Activated T-cell treated with anti-CD3 and anti-CD28 coated beads for 48 hours (primary cell): Measurements from ENCODE around the gene NUBPL.

ENCODE experiments used
- DNase-seq: peaks from one replicate; pipeline ENCODE4 v3.0.0-alpha.2; 2020; ENCODE audit warnings: low read depth

Gene NUBPL

DNA sequence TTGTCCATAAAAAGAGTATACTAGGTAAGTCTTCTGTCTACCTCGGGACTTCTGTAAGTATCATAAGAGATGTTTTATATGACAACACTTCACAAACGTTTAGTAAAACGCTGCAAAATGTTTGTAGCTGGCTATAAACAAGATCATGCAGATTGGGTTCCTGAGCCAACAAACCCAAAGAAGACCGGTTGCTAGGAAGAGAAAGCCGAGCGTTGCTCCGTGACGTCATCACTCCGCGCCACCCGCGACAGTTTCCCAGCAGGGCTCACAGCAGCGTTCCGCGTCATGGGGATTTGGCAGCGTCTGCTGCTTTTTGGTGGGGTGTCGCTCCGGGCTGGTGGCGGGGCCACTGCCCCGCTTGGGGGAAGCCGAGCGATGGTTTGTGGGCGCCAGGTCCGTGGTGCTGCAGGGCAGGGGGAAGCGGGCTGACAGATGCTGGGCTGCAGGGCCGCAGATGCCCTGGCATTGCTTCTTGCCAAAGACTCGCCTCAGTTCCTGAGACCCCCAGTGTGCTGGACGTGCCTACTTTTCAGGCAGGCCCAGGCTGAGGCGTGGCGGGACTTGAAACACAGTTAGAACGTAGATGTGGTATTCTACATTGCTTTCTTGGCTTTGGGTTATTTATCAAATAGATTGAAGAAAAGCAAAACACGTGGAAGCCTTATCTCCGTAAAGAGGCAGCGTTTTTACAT is at the start of gene NUBPL:
TSS of gene NUBPL (plus strand) at position 250 of the 692 bp plus-strand sequence. CDS start at position 286, 36 bp downstream.
- peak; percentile 94 for DNase-seq

- no peak for DNase-seq
Observed at GRCh38 chr14:31527087-31527486, 34.1 kb upstream of the NUBPL start.

- DNase-seq = no peak
Observed at GRCh38 chr14:31527546-31527945, 33.7 kb upstream of the NUBPL start.

GRCh38 chr14:31529053-31529452 is 32.2 kb upstream of the NUBPL start:
- no peak for DNase-seq

DNA sequence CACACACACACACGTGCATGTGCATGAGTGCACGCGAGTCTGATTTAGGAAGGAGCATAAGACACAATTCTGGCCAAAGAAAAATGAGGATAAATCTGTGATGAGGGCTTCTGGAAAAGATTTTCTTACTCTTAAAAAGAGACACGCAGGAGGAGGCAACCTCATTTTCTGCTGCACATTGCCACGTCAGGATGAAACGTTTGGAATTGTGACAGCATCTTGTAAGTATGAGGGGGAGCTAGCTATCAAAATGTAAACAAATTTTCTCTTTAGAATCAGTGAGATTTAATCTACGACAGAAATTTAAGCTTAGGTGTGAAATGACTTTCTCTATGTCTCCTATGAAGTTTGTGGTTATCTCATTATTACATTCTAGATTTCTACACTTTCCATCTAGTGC is 31.1 kb upstream of the NUBPL start:
- DNase-seq = no peak

- no peak for DNase-seq
Observed at GRCh38 chr14:31536201-31536960, 24.8 kb upstream of the NUBPL start.

DNA sequence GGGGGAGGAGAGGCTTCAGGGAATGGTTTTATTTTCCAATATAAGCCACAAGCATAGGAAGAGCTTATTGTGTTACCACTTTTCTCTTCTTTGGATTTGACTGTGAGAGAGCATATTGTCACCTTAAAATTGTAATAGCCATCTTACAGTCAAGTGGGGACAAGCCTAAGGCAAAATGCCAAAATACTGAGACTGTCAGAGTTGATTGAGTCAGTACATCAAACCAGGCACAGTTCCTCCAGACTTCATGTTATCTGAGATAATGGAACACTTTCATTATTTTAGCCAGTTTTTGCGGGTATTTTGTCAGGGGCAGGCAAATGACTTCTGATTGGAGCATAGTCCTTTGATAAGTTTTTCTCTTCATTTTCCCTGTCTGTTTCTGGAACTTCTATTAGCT is 19.5 kb upstream of the NUBPL start:
- DNase-seq = no peak

DNA sequence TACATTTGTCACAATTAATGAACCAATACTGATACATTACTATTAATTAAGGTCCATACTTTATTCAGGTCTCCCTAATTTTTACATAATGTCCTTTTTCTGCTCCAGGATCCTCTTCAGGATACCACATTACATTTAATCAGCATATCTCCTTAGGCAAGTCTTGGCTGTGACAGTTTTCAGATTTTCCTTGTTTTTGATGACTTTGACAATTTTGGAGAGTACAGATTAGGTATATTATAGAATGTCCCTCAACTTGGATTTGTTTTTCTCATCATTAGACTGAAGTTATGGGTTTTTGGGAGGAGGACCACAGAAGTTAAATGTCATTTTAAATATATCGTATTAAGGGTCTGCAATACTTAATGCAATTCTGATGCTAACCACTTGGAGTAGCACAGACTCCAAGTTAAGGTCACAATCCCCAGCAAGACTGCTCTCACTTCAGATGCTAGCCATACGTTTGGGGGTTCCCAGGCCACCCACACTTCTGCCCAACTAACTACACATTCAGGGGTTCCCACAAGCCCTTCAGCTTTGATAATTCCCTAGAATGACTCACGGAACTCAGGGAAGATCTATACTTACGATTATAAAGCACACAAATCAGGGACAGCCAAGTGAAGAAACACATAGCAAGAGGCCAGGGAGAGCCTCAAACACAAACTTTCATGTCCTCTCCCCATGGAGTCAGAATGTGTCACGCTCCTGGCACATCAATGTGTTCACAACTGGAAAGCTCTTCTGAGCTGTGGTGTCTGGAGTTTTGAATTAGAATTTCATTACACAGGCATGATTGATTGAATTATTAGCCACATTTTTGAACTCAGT is 17.0 kb upstream of the NUBPL start:
- no peak for DNase-seq

GRCh38 chr14:31544816-31545215 is 16.4 kb upstream of the NUBPL start:
- DNase-seq = no peak

GRCh38 chr14:31545328-31545727 is 15.9 kb upstream of the NUBPL start:
- no peak for DNase-seq

DNA sequence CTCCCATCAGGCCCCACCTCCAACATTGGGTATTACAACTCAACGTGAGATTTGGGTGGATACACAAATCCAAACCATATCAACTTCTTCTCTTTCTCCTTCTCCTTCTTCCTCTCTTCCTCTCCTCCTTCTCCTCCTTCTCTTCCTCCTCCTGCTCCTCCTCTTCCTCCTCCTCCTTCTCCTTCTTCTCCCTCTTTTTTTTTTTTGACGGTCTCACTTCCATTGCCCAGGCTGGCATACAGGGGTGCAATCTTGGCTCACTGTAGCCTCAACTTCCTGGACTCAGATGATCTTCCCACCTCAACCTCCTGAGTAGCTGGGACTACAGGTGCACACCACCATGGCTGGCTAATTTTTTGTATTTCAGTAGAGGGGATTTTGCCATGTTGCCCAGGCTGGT is 11.4 kb upstream of the NUBPL start:
- no peak for DNase-seq

DNA sequence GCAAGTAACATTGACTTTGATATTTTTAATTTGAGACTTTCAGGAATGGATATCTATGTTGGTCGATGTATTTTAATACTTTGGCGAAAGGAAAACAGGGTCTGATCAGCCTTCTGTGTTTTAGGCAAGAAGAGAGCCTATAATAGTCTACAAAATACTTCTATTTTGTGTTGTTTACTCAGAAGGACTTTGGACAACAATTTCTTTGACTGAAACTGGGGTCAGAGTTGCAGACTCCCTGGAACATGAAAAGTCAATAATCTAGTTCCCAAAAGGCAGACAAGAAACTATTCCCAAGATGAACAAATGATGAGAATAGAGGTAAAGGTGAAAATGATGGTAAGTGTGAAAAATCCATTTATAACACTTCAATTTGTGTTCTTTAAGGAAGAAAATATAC is 10.6 kb upstream of the NUBPL start:
- no peak for DNase-seq

DNA sequence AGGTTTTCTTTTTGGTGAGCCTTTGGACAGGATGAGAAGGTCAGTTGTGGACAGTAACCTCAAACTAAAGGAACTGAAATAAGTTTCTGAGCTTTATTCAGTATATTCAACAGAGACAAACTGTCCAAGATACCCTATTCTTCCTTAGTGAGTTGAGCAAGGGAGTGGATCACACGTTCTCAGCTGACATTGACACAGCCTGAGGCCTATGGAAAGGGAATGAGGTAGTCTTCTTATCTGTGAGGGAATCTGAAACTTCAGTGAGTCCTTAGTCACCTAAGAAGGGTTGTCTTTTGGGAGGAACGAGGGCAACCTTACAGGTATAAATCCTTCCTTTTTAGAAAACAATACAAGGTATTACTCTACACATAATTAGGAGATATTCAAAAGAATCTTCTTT is 5.0 kb upstream of the NUBPL start:
- DNase-seq = no peak

GRCh38 chr14:31559939-31560338 is 1.3 kb upstream of the NUBPL start:
- no peak for DNase-seq

GRCh38 chr14:31560759-31561154 is 447 bp upstream of the NUBPL start:
- DNase-seq = no peak

DNA sequence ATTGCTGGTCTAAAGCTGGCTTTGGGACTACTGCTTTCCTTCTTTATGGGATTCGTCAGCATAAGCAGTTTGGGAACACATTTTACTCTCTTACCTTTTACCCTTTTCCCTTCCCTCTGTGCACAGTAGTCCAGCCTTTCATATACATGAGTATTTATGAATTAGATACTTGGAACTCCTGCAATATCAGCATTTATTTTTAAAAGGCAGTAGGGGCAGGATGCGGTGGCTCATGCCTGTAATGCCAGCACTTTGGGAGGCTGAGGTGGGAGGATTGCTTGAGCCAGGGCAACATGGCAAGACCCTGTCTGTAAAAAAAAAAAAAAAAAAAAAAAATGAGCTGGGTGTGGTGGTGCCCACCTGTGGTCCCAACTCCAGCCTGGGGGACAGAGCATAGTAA is 3.0 kb downstream of the NUBPL start:
- DNase-seq = no peak

GRCh38 chr14:31566456-31566855 is 5.3 kb downstream of the NUBPL start:
- DNase-seq = no peak

- DNase-seq = no peak
Observed at GRCh38 chr14:31567655-31568054, 6.5 kb downstream of the NUBPL start.

DNA sequence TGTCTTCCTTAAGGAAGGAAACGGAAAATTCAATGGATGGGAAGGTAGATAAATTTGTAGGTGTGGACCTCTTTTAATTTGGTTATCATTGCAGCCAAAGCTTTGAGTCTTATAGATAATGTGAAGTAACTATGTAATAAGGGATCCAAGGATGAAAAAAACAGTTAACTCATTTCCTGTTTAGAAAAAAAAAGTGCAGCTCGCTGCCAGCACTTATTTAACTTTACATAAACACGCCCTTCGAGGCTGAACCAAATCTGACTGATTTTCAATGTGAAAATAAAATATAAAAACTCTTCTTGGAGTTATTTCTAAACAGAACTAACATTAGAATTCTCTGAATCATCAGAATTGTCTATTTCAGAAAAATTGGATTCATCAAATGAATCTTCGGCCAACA is 7.0 kb downstream of the NUBPL start:
- DNase-seq = no peak

DNA sequence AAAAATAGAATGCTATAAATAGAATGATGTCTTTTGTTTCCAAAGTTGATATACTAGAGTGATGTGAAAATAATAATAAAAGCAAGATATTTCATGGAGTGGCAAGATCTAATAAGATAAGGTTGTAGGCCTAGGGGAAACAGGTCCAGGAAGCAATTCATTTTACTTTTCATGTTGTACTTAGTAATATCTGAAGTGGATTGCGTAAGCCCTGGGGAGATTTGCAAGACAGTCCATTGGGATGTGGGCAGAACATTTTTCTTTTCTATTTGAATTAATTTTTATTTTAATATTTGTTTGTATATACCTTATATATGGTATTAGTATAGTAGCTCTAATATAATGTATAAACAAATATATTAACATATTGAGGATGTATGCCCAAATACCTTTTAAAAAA is 7.5 kb downstream of the NUBPL start:
- no peak for DNase-seq

DNA sequence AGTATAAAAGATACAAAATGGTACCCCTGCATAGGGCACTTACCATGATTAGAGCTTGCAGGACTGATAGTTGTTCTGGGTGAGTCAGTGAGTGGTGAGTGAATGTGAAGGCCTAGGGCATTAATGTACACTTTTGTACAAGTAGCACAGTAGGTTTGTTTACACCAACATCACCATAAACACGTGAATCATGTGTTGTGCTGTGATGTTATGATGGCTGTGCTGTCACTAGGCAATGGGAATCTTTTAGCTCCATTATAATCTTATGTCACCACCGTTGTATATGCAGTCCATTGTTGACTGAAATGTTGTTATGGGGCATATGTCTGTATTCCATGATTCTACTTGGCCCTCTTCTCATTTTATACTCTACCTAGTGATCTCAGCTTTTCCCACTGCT is 11.8 kb downstream of the NUBPL start:
- DNase-seq = no peak

- no peak for DNase-seq
Observed at GRCh38 chr14:31576949-31577348, 15.7 kb downstream of the NUBPL start.

DNA sequence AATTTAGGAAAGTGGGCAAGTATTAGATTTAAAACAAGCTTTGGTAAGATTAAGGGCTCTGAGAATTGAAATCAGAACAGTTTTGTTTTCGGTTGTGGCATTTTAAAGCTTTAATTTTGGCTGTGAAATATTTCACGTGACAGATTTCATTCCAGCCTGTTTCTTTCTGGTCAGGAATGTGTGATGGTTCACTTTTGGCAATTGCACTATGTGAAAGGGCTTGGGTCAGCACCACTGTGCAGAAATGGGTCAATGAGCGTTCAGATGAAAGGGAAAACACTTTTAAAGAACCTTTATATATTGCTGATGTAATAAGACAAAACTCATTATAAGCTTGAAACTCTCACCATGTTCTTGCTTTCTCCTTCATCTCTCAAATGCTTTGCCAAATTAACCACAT is 17.1 kb downstream of the NUBPL start:
- no peak for DNase-seq
